ENCODE measurements around the gene C1S.

DNA sequence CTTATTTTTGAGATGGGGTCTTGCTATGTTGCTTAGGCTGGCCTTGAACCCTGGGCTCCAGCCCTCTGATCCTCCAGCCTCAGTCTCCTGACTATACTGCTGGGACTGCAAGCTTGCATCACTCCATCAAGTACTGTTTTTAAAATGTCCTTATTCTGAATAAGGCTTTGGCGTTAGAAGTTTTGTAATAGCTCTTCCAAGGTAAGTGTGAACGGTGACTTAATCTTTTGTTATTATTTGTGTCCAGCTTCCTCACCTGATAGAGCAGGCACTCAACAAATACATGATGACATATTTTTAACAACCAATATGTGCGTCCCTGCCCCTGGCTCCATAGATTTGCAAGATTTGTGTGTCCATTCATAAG lies 47.1 kb downstream of the C1S start:
- TF ChIP-seq ZNF624 (tag by site-specific recombination; IDR thresholded peaks at IDR 0.05) (no peak), HOXC10 (CRISPR knock-in tag; IDR thresholded peaks at IDR 0.05) (no peak)
- TF ChIP-seq, protein P1, sequence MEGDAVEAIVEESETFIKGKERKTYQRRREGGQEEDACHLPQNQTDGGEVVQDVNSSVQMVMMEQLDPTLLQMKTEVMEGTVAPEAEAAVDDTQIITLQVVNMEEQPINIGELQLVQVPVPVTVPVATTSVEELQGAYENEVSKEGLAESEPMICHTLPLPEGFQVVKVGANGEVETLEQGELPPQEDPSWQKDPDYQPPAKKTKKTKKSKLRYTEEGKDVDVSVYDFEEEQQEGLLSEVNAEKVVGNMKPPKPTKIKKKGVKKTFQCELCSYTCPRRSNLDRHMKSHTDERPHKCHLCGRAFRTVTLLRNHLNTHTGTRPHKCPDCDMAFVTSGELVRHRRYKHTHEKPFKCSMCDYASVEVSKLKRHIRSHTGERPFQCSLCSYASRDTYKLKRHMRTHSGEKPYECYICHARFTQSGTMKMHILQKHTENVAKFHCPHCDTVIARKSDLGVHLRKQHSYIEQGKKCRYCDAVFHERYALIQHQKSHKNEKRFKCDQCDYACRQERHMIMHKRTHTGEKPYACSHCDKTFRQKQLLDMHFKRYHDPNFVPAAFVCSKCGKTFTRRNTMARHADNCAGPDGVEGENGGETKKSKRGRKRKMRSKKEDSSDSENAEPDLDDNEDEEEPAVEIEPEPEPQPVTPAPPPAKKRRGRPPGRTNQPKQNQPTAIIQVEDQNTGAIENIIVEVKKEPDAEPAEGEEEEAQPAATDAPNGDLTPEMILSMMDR (tag by site-specific recombination; IDR thresholded peaks at IDR 0.05): no peak

All from HEK293 (cell line).